SK-N-SH (cell line): ENCODE results near the gene PRPH. TPM values are rescaled to one million over a fixed set of nuclear protein-coding genes. Genes with fewer than 3 reads are reported as not detected.
A peak's percentile ranks its signal among the peaks of the same experiment; 100 is the strongest.

Experiments
- CTCF ChIA-PET: fragments of 300-600, 350-600 bp; formaldehyde crosslinking; extraction: SDS; loops from one replicate; lab custom pipeline; 2021; lab: Yijun Ruan, JAX
- POLR2A ChIA-PET: fragments of 350-600 bp; sonication (Branson Sonifier 250); formaldehyde crosslinking; extraction: SDS; loops from one replicate; lab custom pipeline; 2020; ENCODE audit warnings: antibody characterized with exemption, inconsistent platforms; lab: Yijun Ruan, JAX
- DNase-seq: peaks from one replicate; pipeline ENCODE4 v3.0.0; 2012
- H2AFZ ChIP-seq: fragments of 200-600 bp; sonication (generic); 2 replicates; pipeline ENCODE4 v1.8.1; 2016; ENCODE audit warnings: antibody characterized with exemption, mild to moderate bottlenecking, low read depth
- H3F3A ChIP-seq: fragments of 200-600 bp; sonication (generic); replicated peaks from 2 replicates; pipeline ENCODE3; 2016; ENCODE audit warnings: antibody characterized with exemption, mild to moderate bottlenecking; ENCODE audit not compliant: insufficient read depth
- H3K27ac ChIP-seq, 2 experiments: fragments of 200-500 bp in 1 of 2; fragments of 200-600 bp in 1 of 2; sonication (Bioruptor generic) in 1 of 2; sonication (generic), shearing (Covaris generic) in 1 of 2; 2 replicates each; pipeline versions ENCODE4 v1.5.1 to v1.6.1; 2014 to 2016; ENCODE audit warnings: low read depth in 2 of 2, inconsistent platforms in 1 of 2, low read length in 1 of 2, mild to moderate bottlenecking in 1 of 2, mixed read lengths in 1 of 2
- H3K27me3 ChIP-seq: fragments of 200-600 bp; sonication (generic), shearing (Covaris generic); 2 replicates; pipeline ENCODE4 v1.6.1; 2016; ENCODE audit warnings: mixed run types; ENCODE audit not compliant: insufficient read depth
- H3K36me3 ChIP-seq, 2 experiments: fragments of 200-500 bp in 1 of 2; fragments of 200-600 bp in 1 of 2; sonication (Bioruptor generic) in 1 of 2; sonication (generic) in 1 of 2; replicated peaks in 1 of 2; 2 replicates each; pipeline versions ENCODE3 to v1.5.1; 2014 to 2016; ENCODE audit warnings: low read length in 1 of 2, mild to moderate bottlenecking in 1 of 2; ENCODE audit not compliant: insufficient read depth in 2 of 2, control insufficient read depth in 1 of 2
- H3K4me1 ChIP-seq, 2 experiments: fragments of 200-500 bp in 1 of 2; fragments of 200-600 bp in 1 of 2; sonication (Bioruptor generic) in 1 of 2; sonication (generic), shearing (Covaris generic) in 1 of 2; 2 replicates each; pipeline versions ENCODE4 v1.5.1 to v1.6.1; 2014 to 2016; ENCODE audit warnings: low read depth in 1 of 2, low read length in 1 of 2, mixed run types in 1 of 2; ENCODE audit not compliant: insufficient read depth in 2 of 2, control insufficient read depth in 1 of 2
- H3K4me2 ChIP-seq: fragments of 200-600 bp; sonication (generic), shearing (Covaris generic); 2 replicates; pipeline ENCODE4 v1.6.1; 2017; ENCODE audit warnings: mixed run types
- H3K4me3 ChIP-seq, 2 experiments: fragments of 200-500 bp in 1 of 2; fragments of 200-600 bp in 1 of 2; sonication (Bioruptor generic) in 1 of 2; sonication (generic), shearing (Covaris generic) in 1 of 2; 2 replicates each; pipeline versions ENCODE4 v1.5.1 to v1.8.1; 2014 to 2016; ENCODE audit warnings: low read depth in 2 of 2, inconsistent platforms in 1 of 2, low read length in 1 of 2, mild to moderate bottlenecking in 1 of 2, mixed read lengths in 1 of 2, moderate library complexity in 1 of 2
- H3K79me2 ChIP-seq: fragments of 200-600 bp; sonication (generic); 2 replicates; pipeline ENCODE4 v1.8.1; 2017; ENCODE audit warnings: mild to moderate bottlenecking; ENCODE audit not compliant: insufficient read depth
- H3K9ac ChIP-seq: fragments of 200-600 bp; sonication (generic); 2 replicates; pipeline ENCODE4 v1.6.1; 2017; ENCODE audit warnings: mixed run types
- H3K9me2 ChIP-seq: fragments of 200-600 bp; sonication (generic); 2 replicates; pipeline ENCODE4 v1.6.1; 2017; ENCODE audit warnings: mixed run types
- H3K9me3 ChIP-seq: fragments of 200-600 bp; sonication (generic); 2 replicates; pipeline ENCODE4 v1.6.1; 2017; ENCODE audit warnings: mixed run types, mild to moderate bottlenecking, moderate library complexity
- H4K20me1 ChIP-seq: fragments of 200-600 bp; sonication (generic); 2 replicates; pipeline ENCODE4 v1.6.1; 2017; ENCODE audit warnings: mild to moderate bottlenecking, mixed run types; ENCODE audit not compliant: insufficient read depth
- ELF1 ChIP-seq: IDR thresholded peaks from 2 replicates; pipeline ENCODE4 v1.4.0; 2012
- FOXJ3 ChIP-seq: sonication (generic); formaldehyde crosslinking; IDR thresholded peaks from 2 replicates; pipeline ENCODE4 v1.5.1; 2020; ENCODE audit warnings: mild to moderate bottlenecking, missing genetic modification reagents
- GABPA ChIP-seq: IDR thresholded peaks from 2 replicates; pipeline ENCODE4 v1.4.0; 2012; ENCODE audit warnings: low read depth, mild to moderate bottlenecking
- GATA2 ChIP-seq: sonication (generic); formaldehyde crosslinking; IDR thresholded peaks from 2 replicates; pipeline ENCODE4 v1.5.0; 2020; ENCODE audit warnings: mild to moderate bottlenecking, missing genetic modification reagents
- MXI1 ChIP-seq: IDR thresholded peaks from 2 replicates; pipeline ENCODE4 v1.6.1; 2012; ENCODE audit warnings: mild to moderate bottlenecking, low read depth, low read length, improper control_type of control experiment
- NRF1 ChIP-seq: IDR thresholded peaks from 2 replicates; pipeline ENCODE4 v1.6.1; 2012; ENCODE audit warnings: low read depth, mild to moderate bottlenecking, low read length
- SIN3A ChIP-seq: IDR thresholded peaks from 2 replicates; pipeline ENCODE4 v1.6.1; 2012; ENCODE audit warnings: low read depth, mild to moderate bottlenecking, low read length, moderate library complexity, borderline replicate concordance
- SMC3 ChIP-seq: IDR thresholded peaks from 2 replicates; pipeline ENCODE4 v1.6.1; 2012; ENCODE audit warnings: low read depth, low read length, improper control_type of control experiment
- TAF1 ChIP-seq: IDR thresholded peaks from 2 replicates; pipeline ENCODE4 v1.6.1; 2012; ENCODE audit warnings: low read depth, mild to moderate bottlenecking, low read length, moderate library complexity, borderline replicate concordance
- TCF12 ChIP-seq: IDR thresholded peaks from 2 replicates; pipeline ENCODE4 v1.4.0; 2012
- YY1 ChIP-seq: IDR thresholded peaks from 2 replicates; pipeline ENCODE4 v1.4.0; 2012; ENCODE audit warnings: low read depth, mild to moderate bottlenecking
- WGBS: methylation state at CpG from one replicate; pipeline ENCODE4 v1.1.6; 2017; ENCODE audit warnings: low lambda C conversion rate; 5-methylcytosine and 5-hydroxymethylcytosine counted together
- polyA plus RNA-seq, 3 experiments: library from polyadenylated mRNA; depleted of rRNA; stranded (reverse); fragments of >200 nt; gene quantifications; 2 replicates each; pipeline ENCODE4 v1.2.3, GENCODE V29; 2012
- TF ChIP-seq, protein P1 (sequence below): fragments of 150-350 bp; IDR thresholded peaks from 2 replicates; pipeline ENCODE4 v1.6.1; 2016; ENCODE audit warnings: mild to moderate bottlenecking, low read depth, low read length
- TF ChIP-seq, protein P2 (sequence below): IDR thresholded peaks from 2 replicates; pipeline ENCODE4 v1.4.0; 2012; ENCODE audit warnings: low read depth
- TF ChIP-seq, protein P3 (sequence below): fragments of 150-350 bp; IDR thresholded peaks from 2 replicates; pipeline ENCODE4 v1.6.1; 2017; ENCODE audit warnings: antibody characterized with exemption, low read length, low read depth, borderline replicate concordance
- TF ChIP-seq, protein P4 (sequence below): IDR thresholded peaks from 2 replicates; pipeline ENCODE4; 2012
- TF ChIP-seq, protein P5 (sequence below): IDR thresholded peaks from 2 replicates; pipeline ENCODE4 v1.4.0; 2012; ENCODE audit warnings: low read depth, borderline replicate concordance

The PRPH gene
- polyA plus RNA-seq, 1 of the 3 experiments (the other 2 are of a cell fraction): 1.9 TPM

DNA sequence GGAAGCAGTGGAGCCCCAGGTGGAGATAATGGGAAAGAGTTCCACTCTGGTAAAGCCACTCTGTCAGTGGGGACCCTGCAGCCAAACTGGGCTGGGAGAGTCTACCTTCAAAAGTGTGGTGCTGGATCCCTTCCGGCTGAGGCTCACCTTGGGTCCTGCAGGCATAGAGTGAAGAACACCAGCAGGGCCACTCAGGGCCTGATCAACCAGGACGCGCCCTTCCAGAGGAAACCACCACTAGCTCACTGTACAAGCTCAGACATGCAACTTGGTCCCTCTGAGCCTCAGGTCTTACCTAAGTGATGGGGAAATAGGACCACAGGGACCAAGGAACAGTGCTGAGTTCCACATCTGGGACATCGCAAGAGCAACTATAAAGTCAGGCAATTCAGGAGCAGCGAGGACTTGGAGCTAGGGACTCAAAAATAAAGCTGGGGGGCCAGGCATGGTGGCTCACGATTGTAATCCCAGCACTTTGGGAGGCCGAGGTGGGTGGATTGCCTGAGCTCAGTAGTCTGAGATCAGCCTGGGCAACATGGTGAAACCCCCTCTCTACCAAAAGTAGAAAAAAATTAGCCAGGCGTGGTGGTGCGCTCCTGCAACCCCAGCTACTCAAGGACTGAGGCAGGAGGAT, 5.9 kb upstream of the PRPH start:
- Histone ChIP-seq H4K20me1 (no peaks in the 10 kb centered on the region), H3K36me3 (no peaks in the 10 kb centered on the region), H3K27me3 (no peaks in the 10 kb centered on the region), H3K79me2 (no peaks in the 10 kb centered on the region), H3K4me2 (no peak overlapping the region), H3K27ac (no peak overlapping the region), H2AFZ (0 out of 2 replicates have a peak overlapping the region, but pooled peaks have one; percentile 23), H3F3A (no peaks in the 10 kb centered on the region), H3K4me3 (no peak overlapping the region), H3K4me1 (peaks cover 7 to 19% of the 10 kb centered on the region in 2 experiments; a peak in 3 of 4 replicates), H3K9ac (no peak overlapping the region), H3K9me2 (no peaks in the 10 kb centered on the region), H3K9me3 (no peaks in the 10 kb centered on the region)
- CTCF ChIA-PET: interaction anchor here (0.6 to 29.6 kb wide), 38 partner anchors 9 to 419 kb away, joined by 3 to 658 read pairs (median 4); partner anchors contain the start of genes C1QL4, DNAJC22 and TROAP
- DNase-seq: no peak
- POLR2A ChIA-PET: interaction anchor here (1.3 to 1.5 kb wide), 2 partner anchors 34 to 57 kb away, joined by 3 to 9 read pairs; partner anchors contain the start of genes DNAJC22 and TROAP
- TF ChIP-seq YY1 (no peak), SMC3 (no peak), SIN3A (no peak), GATA2 (CRISPR knock-in tag) (no peak), GABPA (no peak), TCF12 (no peak), ELF1 (no peak)
- TF ChIP-seq, protein P1, sequence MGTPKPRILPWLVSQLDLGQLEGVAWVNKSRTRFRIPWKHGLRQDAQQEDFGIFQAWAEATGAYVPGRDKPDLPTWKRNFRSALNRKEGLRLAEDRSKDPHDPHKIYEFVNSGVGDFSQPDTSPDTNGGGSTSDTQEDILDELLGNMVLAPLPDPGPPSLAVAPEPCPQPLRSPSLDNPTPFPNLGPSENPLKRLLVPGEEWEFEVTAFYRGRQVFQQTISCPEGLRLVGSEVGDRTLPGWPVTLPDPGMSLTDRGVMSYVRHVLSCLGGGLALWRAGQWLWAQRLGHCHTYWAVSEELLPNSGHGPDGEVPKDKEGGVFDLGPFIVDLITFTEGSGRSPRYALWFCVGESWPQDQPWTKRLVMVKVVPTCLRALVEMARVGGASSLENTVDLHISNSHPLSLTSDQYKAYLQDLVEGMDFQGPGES: no peak
- TF ChIP-seq, protein P2, sequence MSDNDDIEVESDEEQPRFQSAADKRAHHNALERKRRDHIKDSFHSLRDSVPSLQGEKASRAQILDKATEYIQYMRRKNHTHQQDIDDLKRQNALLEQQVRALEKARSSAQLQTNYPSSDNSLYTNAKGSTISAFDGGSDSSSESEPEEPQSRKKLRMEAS: no peak
- WGBS: 73% methylated on average over 6 of the region's 9 CpGs

DNA sequence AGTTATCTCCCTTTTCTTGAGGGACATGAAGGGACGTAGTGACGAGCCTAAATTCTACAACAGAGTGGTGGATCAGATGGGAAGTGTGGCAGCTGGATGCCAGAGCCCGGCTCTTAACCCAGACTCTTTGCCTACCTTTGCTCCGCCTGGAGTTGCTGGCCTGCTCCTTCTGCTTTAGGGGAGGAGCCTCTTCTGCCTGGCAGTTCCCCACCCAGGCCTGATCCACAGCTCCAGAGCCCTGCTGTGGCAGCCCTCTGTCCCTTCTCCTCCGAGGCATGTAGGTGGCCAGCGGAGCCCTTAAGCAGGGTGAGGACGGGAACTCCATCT, 2.3 kb upstream of the PRPH start:
- Histone ChIP-seq H3K36me3 (no peaks in the 10 kb centered on the region), H3K27ac (peak overlapping the region in 1 of 2 experiments; percentile 71; a peak in 2 of 4 replicates), H3K27me3 (no peaks in the 10 kb centered on the region), H3K9ac (0 out of 2 replicates have a peak overlapping the region, but pooled peaks have one; percentile 25), H3K4me1 (peaks cover 7 to 29% of the 10 kb centered on the region in 2 experiments; a peak in 3 of 4 replicates), H4K20me1 (no peaks in the 10 kb centered on the region), H3K9me2 (no peaks in the 10 kb centered on the region), H3K4me3 (no peak overlapping the region), H3K79me2 (no peaks in the 10 kb centered on the region), H3K9me3 (no peaks in the 10 kb centered on the region), H3F3A (no peaks in the 10 kb centered on the region), H2AFZ (peak overlapping the region; percentile 63; the same call in 1 of the 2 replicates), H3K4me2 (peak overlapping the region; percentile 59; the same call in 1 of the 2 replicates)
- TF ChIP-seq TAF1 (no peak), GABPA (no peak), MXI1 (no peak), SMC3 (no peak), FOXJ3 (no peak), NRF1 (no peak)
- TF ChIP-seq, protein P3, sequence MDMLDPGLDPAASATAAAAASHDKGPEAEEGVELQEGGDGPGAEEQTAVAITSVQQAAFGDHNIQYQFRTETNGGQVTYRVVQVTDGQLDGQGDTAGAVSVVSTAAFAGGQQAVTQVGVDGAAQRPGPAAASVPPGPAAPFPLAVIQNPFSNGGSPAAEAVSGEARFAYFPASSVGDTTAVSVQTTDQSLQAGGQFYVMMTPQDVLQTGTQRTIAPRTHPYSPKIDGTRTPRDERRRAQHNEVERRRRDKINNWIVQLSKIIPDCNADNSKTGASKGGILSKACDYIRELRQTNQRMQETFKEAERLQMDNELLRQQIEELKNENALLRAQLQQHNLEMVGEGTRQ: no peak
- TF ChIP-seq, protein P2: no peak
- TF ChIP-seq, protein P4, sequence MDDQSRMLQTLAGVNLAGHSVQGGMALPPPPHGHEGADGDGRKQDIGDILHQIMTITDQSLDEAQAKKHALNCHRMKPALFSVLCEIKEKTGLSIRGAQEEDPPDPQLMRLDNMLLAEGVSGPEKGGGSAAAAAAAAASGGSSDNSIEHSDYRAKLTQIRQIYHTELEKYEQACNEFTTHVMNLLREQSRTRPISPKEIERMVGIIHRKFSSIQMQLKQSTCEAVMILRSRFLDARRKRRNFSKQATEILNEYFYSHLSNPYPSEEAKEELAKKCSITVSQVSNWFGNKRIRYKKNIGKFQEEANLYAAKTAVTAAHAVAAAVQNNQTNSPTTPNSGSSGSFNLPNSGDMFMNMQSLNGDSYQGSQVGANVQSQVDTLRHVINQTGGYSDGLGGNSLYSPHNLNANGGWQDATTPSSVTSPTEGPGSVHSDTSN: no peak
- TF ChIP-seq, protein P5, sequence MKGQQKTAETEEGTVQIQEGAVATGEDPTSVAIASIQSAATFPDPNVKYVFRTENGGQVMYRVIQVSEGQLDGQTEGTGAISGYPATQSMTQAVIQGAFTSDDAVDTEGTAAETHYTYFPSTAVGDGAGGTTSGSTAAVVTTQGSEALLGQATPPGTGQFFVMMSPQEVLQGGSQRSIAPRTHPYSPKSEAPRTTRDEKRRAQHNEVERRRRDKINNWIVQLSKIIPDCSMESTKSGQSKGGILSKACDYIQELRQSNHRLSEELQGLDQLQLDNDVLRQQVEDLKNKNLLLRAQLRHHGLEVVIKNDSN: no peak
- DNase-seq: peak; percentile 61
- CTCF ChIA-PET: interaction anchor here (0.8 to 29.6 kb wide), 8 partner anchors 10 to 205 kb away, joined by 3 to 658 read pairs (median 13); partner anchors contain the start of genes C1QL4 and DNAJC22
- WGBS: 70% methylated on average over 6 of the region's 7 CpGs
- POLR2A ChIA-PET: interaction anchor here (1.1 to 3.6 kb wide), 6 partner anchors 30 to 74 kb away, joined by 3 to 34 read pairs (median 6); partner anchors contain the start of genes SPATS2 and TROAP
